SK-N-MC (cell line): ENCODE results near the gene CEACAM1.
"Not testable (repeated sequence)": the region's sequence is repeated elsewhere in the genome, so short reads cannot be mapped to it uniquely, and the experiment has no call there.

Source experiments
- DNase-seq: peaks from one replicate; pipeline ENCODE4 v3.0.0-alpha.2; 2011; ENCODE audit warnings: low read depth, low spot score
- H3K27ac ChIP-seq: fragments of 200-600 bp; sonication (generic); 2 replicates; pipeline ENCODE4 v1.5.1; 2016; ENCODE audit warnings: mixed run types
- H3K36me3 ChIP-seq: fragments of 200-600 bp; sonication (generic); 2 replicates; pipeline ENCODE4 v1.6.1; 2017; ENCODE audit warnings: antibody characterized with exemption, low read length, mixed read lengths; ENCODE audit not compliant: insufficient read depth
- H3K4me3 ChIP-seq: fragments of 200-600 bp; sonication (generic); 2 replicates; pipeline ENCODE4 v1.5.1; 2016
- H3K9ac ChIP-seq: fragments of 200-600 bp; sonication (generic); 2 replicates; pipeline ENCODE4 v1.8.0; 2017; ENCODE audit warnings: mixed run types, mixed read lengths; ENCODE audit not compliant: insufficient read length
- H3K9me3 ChIP-seq: fragments of 200-600 bp; sonication (generic); 2 replicates; pipeline ENCODE4 v1.6.1; 2017; ENCODE audit warnings: low read depth, mild to moderate bottlenecking, antibody characterized with exemption, low read length, moderate library complexity, mixed read lengths
- EZH2 ChIP-seq: fragments of 200-600 bp; sonication (generic); IDR thresholded peaks from one replicate; pipeline ENCODE4 v1.6.1; 2017; ENCODE audit warnings: antibody characterized with exemption
- FOXP2 ChIP-seq: optimal IDR thresholded peaks from 2 replicates; pipeline ENCODE3; 2011; ENCODE audit warnings: mild to moderate bottlenecking, moderate library complexity; ENCODE audit not compliant: insufficient read depth; ENCODE audit errors: extremely low read length, control extremely low read depth
- POLR2AphosphoS5 ChIP-seq: IDR thresholded peaks from 2 replicates; pipeline ENCODE4 v1.6.1; 2012; ENCODE audit warnings: mild to moderate bottlenecking, low read depth, low read length, borderline replicate concordance

CEACAM1 gene

GRCh38 chr19:42542791-42543190, 14.5 kb upstream of the CEACAM1 start:
- no peaks in the 10 kb centered on the region for H3K9me3 ChIP-seq
- no peak overlapping the region for H3K4me3 ChIP-seq
- no peak overlapping the region for H3K9ac ChIP-seq
- H3K36me3 ChIP-seq: no peaks in the 10 kb centered on the region
- DNase-seq: no peak
- no peak overlapping the region for H3K27ac ChIP-seq
- TF ChIP-seq FOXP2 (no peak), POLR2AphosphoS5 (no peak), EZH2 (no peak)

- no peaks in the 10 kb centered on the region for H3K9me3 ChIP-seq
- no peak for DNase-seq
- TF ChIP-seq FOXP2: no peak
- H3K27ac ChIP-seq: no peak overlapping the region
- no peak overlapping the region for H3K9ac ChIP-seq
- H3K4me3 ChIP-seq: no peak overlapping the region
- no peaks in the 10 kb centered on the region for H3K36me3 ChIP-seq
Observed at GRCh38 chr19:42540071-42540553, 11.8 kb upstream of the CEACAM1 start.

GRCh38 chr19:42538841-42539709, 10.8 kb upstream of the CEACAM1 start:
- Histone ChIP-seq H3K9ac (no peak overlapping the region), H3K36me3 (no peaks in the 10 kb centered on the region), H3K9me3 (no peaks in the 10 kb centered on the region), H3K27ac (no peak overlapping the region), H3K4me3 (no peak overlapping the region)
- no peak for DNase-seq
- TF ChIP-seq POLR2AphosphoS5 (no peak), FOXP2 (no peak), EZH2 (no peak)

- H3K27ac ChIP-seq, H3K9me3 ChIP-seq, H3K4me3 ChIP-seq, H3K36me3 ChIP-seq, H3K9ac ChIP-seq, DNase-seq: not testable (repeated sequence)
Observed at GRCh38 chr19:42535276-42535675, 7.0 kb upstream of the CEACAM1 start.

GRCh38 chr19:42534391-42534790, 6.1 kb upstream of the CEACAM1 start:
- no peak overlapping the region for H3K9ac ChIP-seq
- H3K36me3 ChIP-seq: no peaks in the 10 kb centered on the region
- H3K4me3 ChIP-seq: no peak overlapping the region
- H3K9me3 ChIP-seq: no peaks in the 10 kb centered on the region
- no peak for DNase-seq
- no peak overlapping the region for H3K27ac ChIP-seq
- TF ChIP-seq FOXP2: no peak
- no peak for TF ChIP-seq POLR2AphosphoS5
- no peak for TF ChIP-seq EZH2

GRCh38 chr19:42532891-42533290, 4.6 kb upstream of the CEACAM1 start:
- Histone ChIP-seq H3K9me3 (no peaks in the 10 kb centered on the region), H3K9ac (no peak overlapping the region)
- TF ChIP-seq FOXP2 (no peak), EZH2 (no peak), POLR2AphosphoS5 (no peak)

GRCh38 chr19:42531313-42531712, 3.0 kb upstream of the CEACAM1 start:
- Histone ChIP-seq H3K4me3 (no peak overlapping the region), H3K9me3 (no peaks in the 10 kb centered on the region), H3K36me3 (no peaks in the 10 kb centered on the region), H3K9ac (no peak overlapping the region), H3K27ac (no peak overlapping the region)
- DNase-seq: no peak
- TF ChIP-seq EZH2: no peak

More at GRCh38 chr19:42532891-42533290, 4.6 kb upstream of the CEACAM1 start:
- no peaks in the 10 kb centered on the region for H3K36me3 ChIP-seq
- H3K27ac ChIP-seq: no peak overlapping the region
- DNase-seq: no peak
- H3K4me3 ChIP-seq: no peak overlapping the region

- no peak overlapping the region for H3K27ac ChIP-seq
- DNase-seq: no peak
- H3K9me3 ChIP-seq: no peaks in the 10 kb centered on the region
- TF ChIP-seq POLR2AphosphoS5: no peak
- no peak for TF ChIP-seq EZH2
- no peak for TF ChIP-seq FOXP2
- no peaks in the 10 kb centered on the region for H3K36me3 ChIP-seq
- no peak overlapping the region for H3K9ac ChIP-seq
- no peak overlapping the region for H3K4me3 ChIP-seq
Observed at GRCh38 chr19:42529248-42529764, 1.0 kb upstream of the CEACAM1 start.

- no peak overlapping the region for H3K9ac ChIP-seq
- no peaks in the 10 kb centered on the region for H3K9me3 ChIP-seq
- no peaks in the 10 kb centered on the region for H3K36me3 ChIP-seq
- no peak for TF ChIP-seq FOXP2
- H3K27ac ChIP-seq: no peak overlapping the region
- no peak for DNase-seq
- H3K4me3 ChIP-seq: no peak overlapping the region
Observed at GRCh38 chr19:42524943-42525342, 3.3 kb downstream of the CEACAM1 start.
